Adrenal gland (tissue), 12 donors: Measurements from ENCODE around the gene RASL10B. TPM values are rescaled to one million over a fixed set of nuclear protein-coding genes. Genes with fewer than 3 reads are reported as not detected.

ENCODE experiments used
- DNase-seq, 7 donors: peaks; one replicate each; pipeline ENCODE4 v3.0.0-alpha.2; 2019 to 2020
- H3K27ac ChIP-seq, 5 donors: fragments of 200-600 bp; sonication (generic) in 4 of 5; 1 replicate in 3 of 5; 2 replicates in 2 of 5; pipeline versions ENCODE4 v1.5.1 to v1.8.0; 2016 to 2020; ENCODE audit warnings: mild to moderate bottlenecking in 1 of 5
- H3K27me3 ChIP-seq: fragments of 200-600 bp; 2 replicates; pipeline ENCODE4 v1.8.0; 2021
- H3K36me3 ChIP-seq, 2 donors: fragments of 200-600 bp; replicated peaks in 1 of 2; 1 replicate in 1 of 2; 2 replicates in 1 of 2; pipeline versions ENCODE4 v1.5.1 to v1.8.0; 2018 to 2022
- H3K4me1 ChIP-seq, 2 donors: fragments of 200-600 bp; replicated peaks in 1 of 2; 1 replicate in 1 of 2; 2 replicates in 1 of 2; pipeline versions ENCODE4 v1.5.1 to v1.8.0; 2018 to 2021
- H3K4me3 ChIP-seq, 4 donors: fragments of 200-600 bp; sonication (generic) in 3 of 4; one replicate each; pipeline ENCODE4 v1.5.1; 2016 to 2018
- H3K9me3 ChIP-seq, 3 donors: fragments of 200-600 bp; sonication (generic) in 1 of 3; replicated peaks in 1 of 3; 1 replicate in 2 of 3; 2 replicates in 1 of 3; pipeline versions ENCODE4 v1.5.1 to v1.8.0; 2016 to 2021
- POLR2A ChIP-seq, 2 donors: fragments of 450-650 bp; IDR thresholded peaks; one replicate each; pipeline ENCODE4 v1.6.1; 2017; ENCODE audit warnings: antibody characterized with exemption in 2 of 2, mild to moderate bottlenecking in 2 of 2, moderate library complexity in 1 of 2
- WGBS, 4 donors: extraction: QIAGEN DNeasy Blood & Tissue Kit in 2 of 4; methylation state at CpG; one replicate each; pipeline versions ENCODE4 v1.1.5 to v1.1.7; 2013 to 2017; 5-methylcytosine and 5-hydroxymethylcytosine counted together
- intact Hi-C, 2 donors: fragments of 100-400 bp; cut with DNase I; formaldehyde crosslinking; loops; one replicate each; pipeline versions ENCODE4 v1.14.1 to v1.15.0; 2022 to 2023
- polyA plus RNA-seq, 3 donors: library from polyadenylated mRNA; stranded (reverse); fragments of 200-250 nt in 2 of 3; fragments of 350-450 nt in 1 of 3; fragmentation: Illumina TruSeq in 1 of 3; extraction: RNeasy Lipid Tissue Mini Kit (QIAGEN cat#74804) in 1 of 3; gene quantifications; one replicate each; pipeline ENCODE4 v1.2.3, GENCODE V29; 2013 to 2014
- total RNA-seq, 9 donors: library from RNA; depleted of rRNA in 4 of 9; stranded (reverse); fragments of >200 nt in 4 of 9; fragments of 120-200 nt in 1 of 9; fragmentation: NEBNext Ultra II Directional in 1 of 9; extraction: Animal tissue kit (Norgen Biotek cat#: 25700) in 1 of 9; gene quantifications; one replicate each; pipeline versions ENCODE4 v1.1.0 to v1.2.4, GENCODE V29; 2013 to 2023
- TF ChIP-seq, protein P1 (sequence below), 6 experiments: fragments of 450-650 bp in 4 of 6; fragments of 200-600 bp in 2 of 6; sonication (generic) in 1 of 6; IDR thresholded peaks; 1 replicate in 5 of 6; 2 replicates in 1 of 6; pipeline versions ENCODE4 v1.5.1 to v1.8.0; 2016 to 2021; ENCODE audit warnings: antibody characterized with exemption in 6 of 6, mild to moderate bottlenecking in 2 of 6, moderate library complexity in 1 of 6
- donor health status: healthy with polysubstance abuse.
- donor health status: Bipolar disorder and iron deficiency.
- donor health status: DM: yes; HTN: yes; CAD: no.
- donor health status: DM: no; HTN: no; CAD: no.
- donor health status: DM: no; HTN: no; CAD: no.
- donor health status: DM: yes; HTN: yes; CAD: no.

Gene RASL10B
- total and polyA plus RNA-seq, 12 donors, result 1.1 to 8.1 (median 2.1) TPM

DNA sequence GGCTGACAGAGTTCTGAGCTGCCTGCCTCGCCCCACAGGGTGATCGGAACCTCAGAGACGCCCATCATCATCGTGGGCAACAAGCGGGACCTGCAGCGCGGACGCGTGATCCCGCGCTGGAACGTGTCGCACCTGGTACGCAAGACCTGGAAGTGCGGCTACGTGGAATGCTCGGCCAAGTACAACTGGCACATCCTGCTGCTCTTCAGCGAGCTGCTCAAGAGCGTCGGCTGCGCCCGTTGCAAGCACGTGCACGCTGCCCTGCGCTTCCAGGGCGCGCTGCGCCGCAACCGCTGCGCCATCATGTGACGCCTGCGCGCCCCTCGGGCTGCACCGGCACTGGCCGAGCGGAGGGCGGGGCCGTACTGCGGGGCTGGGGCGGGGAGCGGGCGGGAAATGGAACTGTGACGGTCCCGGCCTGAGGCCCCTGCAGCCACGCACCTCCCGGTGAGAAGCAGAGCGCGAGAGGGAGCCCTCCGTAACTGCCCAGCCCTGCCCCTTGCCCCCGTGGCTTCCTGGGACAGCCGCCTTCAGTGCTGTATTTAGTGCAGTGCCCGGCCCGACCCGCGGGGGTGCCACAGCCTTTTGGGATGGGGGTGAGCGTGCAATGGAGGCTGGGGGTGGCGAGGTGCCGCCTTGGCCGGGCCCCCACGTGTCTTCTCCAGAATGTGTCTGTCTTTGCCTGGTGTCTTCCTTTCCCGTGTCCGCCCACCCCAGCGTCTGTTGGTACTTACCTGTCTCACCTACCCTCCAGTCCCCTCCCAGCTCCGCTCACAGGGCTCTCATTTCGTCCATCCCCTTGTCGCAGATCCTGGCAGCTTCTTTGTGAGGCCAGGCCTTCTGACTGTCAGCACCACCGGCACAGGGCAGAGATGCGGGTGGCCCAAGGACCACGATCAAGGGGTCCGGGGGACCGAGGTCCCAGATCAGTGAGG, 9.8 kb downstream of the RASL10B start:
- H3K4me1 ChIP-seq, result peaks cover 0 to 8% of the 10 kb centered on the region in 2 donors
- 14 to 36% (median 25%) methylated on average over 5 to 73 of the region's 73 CpGs for WGBS, 4 donors
- peak overlapping the region in 1 of 4 donors; percentile 39 for H3K4me3 ChIP-seq
- no peak overlapping the region for H3K27ac ChIP-seq
- DNase-seq, result no peak
- H3K9me3 ChIP-seq, result no peaks in the 10 kb centered on the region
- TF ChIP-seq, protein P1, sequence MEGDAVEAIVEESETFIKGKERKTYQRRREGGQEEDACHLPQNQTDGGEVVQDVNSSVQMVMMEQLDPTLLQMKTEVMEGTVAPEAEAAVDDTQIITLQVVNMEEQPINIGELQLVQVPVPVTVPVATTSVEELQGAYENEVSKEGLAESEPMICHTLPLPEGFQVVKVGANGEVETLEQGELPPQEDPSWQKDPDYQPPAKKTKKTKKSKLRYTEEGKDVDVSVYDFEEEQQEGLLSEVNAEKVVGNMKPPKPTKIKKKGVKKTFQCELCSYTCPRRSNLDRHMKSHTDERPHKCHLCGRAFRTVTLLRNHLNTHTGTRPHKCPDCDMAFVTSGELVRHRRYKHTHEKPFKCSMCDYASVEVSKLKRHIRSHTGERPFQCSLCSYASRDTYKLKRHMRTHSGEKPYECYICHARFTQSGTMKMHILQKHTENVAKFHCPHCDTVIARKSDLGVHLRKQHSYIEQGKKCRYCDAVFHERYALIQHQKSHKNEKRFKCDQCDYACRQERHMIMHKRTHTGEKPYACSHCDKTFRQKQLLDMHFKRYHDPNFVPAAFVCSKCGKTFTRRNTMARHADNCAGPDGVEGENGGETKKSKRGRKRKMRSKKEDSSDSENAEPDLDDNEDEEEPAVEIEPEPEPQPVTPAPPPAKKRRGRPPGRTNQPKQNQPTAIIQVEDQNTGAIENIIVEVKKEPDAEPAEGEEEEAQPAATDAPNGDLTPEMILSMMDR (IDR thresholded peaks at IDR 0.05), result no peak
- TF ChIP-seq POLR2A (IDR thresholded peaks at IDR 0.05), result no peak
- peaks cover 21% of the 10 kb centered on the region for H3K27me3 ChIP-seq
- no peaks in the 10 kb centered on the region for H3K36me3 ChIP-seq
- intact Hi-C loops, result loop anchor here in 1 of 2 donors (10.0 kb wide), 1 partner anchor 576 kb away; no protein-coding TSS in a partner anchor

DNA sequence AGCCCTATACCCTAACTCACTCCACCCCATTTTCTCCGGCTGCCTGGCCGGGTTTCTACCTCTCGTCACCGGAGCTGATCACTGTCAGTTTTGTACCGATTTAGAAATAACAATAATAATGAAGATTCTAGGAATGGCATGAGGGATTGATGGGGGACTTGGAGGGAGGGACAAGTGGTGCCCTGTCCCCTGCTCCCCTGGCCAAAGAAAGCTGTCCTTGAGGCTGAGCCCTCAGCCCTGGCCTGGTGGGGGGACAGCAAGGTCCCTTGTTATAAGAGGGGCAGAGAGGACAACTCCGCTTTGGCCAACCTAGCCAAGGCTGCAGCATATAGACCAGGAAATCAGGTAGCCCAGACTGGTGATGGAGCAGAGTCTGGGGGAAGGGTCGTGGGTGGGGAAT, 11.1 kb downstream of the RASL10B start:
- H3K4me3 ChIP-seq, result no peak overlapping the region
- no peak for TF ChIP-seq POLR2A (IDR thresholded peaks at IDR 0.05)
- TF ChIP-seq, protein P1 (IDR thresholded peaks at IDR 0.05), result no peak
- peaks cover 26% of the 10 kb centered on the region for H3K27me3 ChIP-seq
- no peak overlapping the region for H3K27ac ChIP-seq
- H3K36me3 ChIP-seq, result no peaks in the 10 kb centered on the region
- 69 to 74% (median 71%) methylated on average over 5 to 7 of the region's 7 CpGs for WGBS, 4 donors
- peaks cover 0 to 8% of the 10 kb centered on the region in 2 donors for H3K4me1 ChIP-seq
- intact Hi-C loops, result loop anchor here in 1 of 2 donors (10.0 kb wide), 1 partner anchor 578 kb away; no protein-coding TSS in a partner anchor
- no peak for DNase-seq
- no peaks in the 10 kb centered on the region for H3K9me3 ChIP-seq

DNA sequence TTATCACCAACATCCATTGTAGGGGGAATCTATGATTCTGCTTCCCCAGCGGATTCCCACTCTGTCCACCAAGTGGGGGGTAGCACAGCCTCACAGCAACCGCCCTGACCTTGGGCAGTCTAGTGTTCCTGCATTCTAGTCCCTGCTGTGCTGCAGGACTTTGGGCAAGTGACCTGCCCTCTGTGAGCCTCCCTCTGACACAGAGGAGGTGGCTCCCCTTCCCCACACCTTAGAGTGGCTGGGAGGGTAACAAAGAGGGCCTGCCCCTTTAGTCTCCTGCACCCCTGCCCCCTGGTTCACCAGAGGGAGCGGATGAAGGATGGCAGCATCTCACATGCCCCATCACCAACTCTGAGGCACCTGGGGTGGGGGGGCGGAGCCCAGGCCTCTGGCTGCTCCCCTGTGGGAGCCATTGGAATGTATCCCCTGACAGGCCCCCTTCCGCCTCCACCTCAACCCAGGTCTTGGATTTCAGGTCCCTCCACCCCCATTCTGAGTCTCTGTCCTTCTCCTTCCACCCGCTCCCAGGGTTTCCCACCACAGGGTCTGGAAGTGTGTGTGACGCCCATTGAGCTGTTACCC, 11.5 kb downstream of the RASL10B start:
- Histone ChIP-seq H3K27me3 (peaks cover 26% of the 10 kb centered on the region), H3K9me3 (no peaks in the 10 kb centered on the region), H3K27ac (no peak overlapping the region), H3K4me1 (peaks cover 0 to 8% of the 10 kb centered on the region in 2 donors), H3K4me3 (no peak overlapping the region), H3K36me3 (no peaks in the 10 kb centered on the region)
- intact Hi-C loops, result loop anchor here in 1 of 2 donors (10.0 kb wide), 1 partner anchor 578 kb away; no protein-coding TSS in a partner anchor
- WGBS, 4 donors, result 61 to 73% (median 68%) methylated on average over 5 to 7 of the region's 7 CpGs
- no peak for TF ChIP-seq POLR2A (IDR thresholded peaks at IDR 0.05)
- TF ChIP-seq, protein P1 (IDR thresholded peaks at IDR 0.05), result no peak
- no peak for DNase-seq
